ENCODE results near the gene PFAS.

Gene PFAS

GRCh38 chr17:8294814-8295316, 45.8 kb downstream of the PFAS start:
- Histone ChIP-seq H3K27ac (peak overlapping the region; percentile 82 to 93 (median 87); a peak in 21 of 22 replicates), H4K20me1 (no peaks in the 10 kb centered on the region), H3K36me3 (peaks cover 0 to 15% (median 0%) of the 10 kb centered on the region in 11 experiments; a peak in 2 of 22 replicates), H3K9me3 (replicated peaks in 1 of 11) (no peaks in the 10 kb centered on the region), H3K27me3 (no peaks in the 10 kb centered on the region), H3K9ac (peak overlapping the region; percentile 79 to 91 (median 86)), H3K4me1 (peaks cover 26 to 43% (median 34%) of the 10 kb centered on the region in 10 experiments), H3K4me2 (peak overlapping the region; percentile 81 to 97 (median 89)), H3K4me3 (peak overlapping the region; percentile 54 to 81 (median 68))
- no peak for TF ChIP-seq Cebpa-rat (IDR thresholded peaks at IDR 0.05)

GRCh38 chr17:8300226-8300625, 51.1 kb downstream of the PFAS start:
- TF ChIP-seq Cebpa-rat (IDR thresholded peaks at IDR 0.05) = no peak
- Histone ChIP-seq H3K4me1 (peaks cover 0 to 17% (median 7%) of the 10 kb centered on the region in 10 experiments; a peak in 11 of 20 replicates), H3K9ac (no peak overlapping the region), H3K4me2 (peak overlapping the region in 5 of 11 experiments; percentile 14 to 57 (median 35); a peak in 10 of 22 replicates), H3K9me3 (replicated peaks in 1 of 11) (no peaks in the 10 kb centered on the region), H3K4me3 (no peak overlapping the region), H3K27ac (no peak overlapping the region), H3K36me3 (no peaks in the 10 kb centered on the region), H3K27me3 (no peaks in the 10 kb centered on the region), H4K20me1 (no peaks in the 10 kb centered on the region)

GRCh38 chr17:8300627-8301242, 51.6 kb downstream of the PFAS start:
- Histone ChIP-seq H3K9me3 (replicated peaks in 1 of 11) (no peaks in the 10 kb centered on the region), H3K9ac (no peak overlapping the region), H4K20me1 (no peaks in the 10 kb centered on the region), H3K27me3 (no peaks in the 10 kb centered on the region), H3K4me3 (no peak overlapping the region), H3K27ac (no peak overlapping the region), H3K4me1 (peaks cover 0 to 17% (median 7%) of the 10 kb centered on the region in 10 experiments; a peak in 11 of 20 replicates), H3K36me3 (no peaks in the 10 kb centered on the region), H3K4me2 (peak overlapping the region in 5 of 11 experiments; percentile 14 to 57 (median 35); a peak in 10 of 22 replicates)
- TF ChIP-seq Cebpa-rat (IDR thresholded peaks at IDR 0.05) = no peak

- H3K4me2 ChIP-seq = peak overlapping the region in 9 of 11 experiments; percentile 10 to 62 (median 41); a peak in 18 of 22 replicates
- no peak overlapping the region for H3K9ac ChIP-seq
- TF ChIP-seq Cebpa-rat (IDR thresholded peaks at IDR 0.05) = no peak
- no peaks in the 10 kb centered on the region for H3K27me3 ChIP-seq
- no peaks in the 10 kb centered on the region for H3K9me3 ChIP-seq (replicated peaks in 1 of 11)
- H3K36me3 ChIP-seq = no peaks in the 10 kb centered on the region
- H3K27ac ChIP-seq = no peak overlapping the region
- H4K20me1 ChIP-seq = no peaks in the 10 kb centered on the region
- H3K4me1 ChIP-seq = peaks cover 0 to 16% (median 13%) of the 10 kb centered on the region in 10 experiments; a peak in 16 of 20 replicates
- H3K4me3 ChIP-seq = no peak overlapping the region
Observed at GRCh38 chr17:8310601-8311123, 61.6 kb downstream of the PFAS start.

- Histone ChIP-seq H4K20me1 (0 out of 22 replicates have a peak, but pooled peaks cover 0 to 3% (median 0%) of the 10 kb centered on the region in 11 experiments), H3K27ac (no peak overlapping the region), H3K9ac (no peak overlapping the region), H3K36me3 (no peaks in the 10 kb centered on the region), H3K9me3 (replicated peaks in 1 of 11) (no peaks in the 10 kb centered on the region), H3K27me3 (no peaks in the 10 kb centered on the region), H3K4me2 (peak overlapping the region in 8 of 11 experiments; percentile 10 to 62 (median 37); a peak in 7 of 22 replicates), H3K4me1 (peaks cover 0 to 22% (median 15%) of the 10 kb centered on the region in 10 experiments; a peak in 16 of 20 replicates), H3K4me3 (no peak overlapping the region)
- TF ChIP-seq Cebpa-rat (IDR thresholded peaks at IDR 0.05) = no peak
Observed at GRCh38 chr17:8311131-8311790, 62.2 kb downstream of the PFAS start.

- TF ChIP-seq Cebpa-rat (IDR thresholded peaks at IDR 0.05) = no peak
- Histone ChIP-seq H3K27ac (no peak overlapping the region), H3K9me3 (replicated peaks in 1 of 11) (no peaks in the 10 kb centered on the region), H3K27me3 (no peaks in the 10 kb centered on the region; a peak in 1 of 22 replicates), H3K4me1 (peaks cover 0 to 22% (median 15%) of the 10 kb centered on the region in 10 experiments; a peak in 16 of 20 replicates), H3K9ac (no peak overlapping the region), H3K4me2 (no peak overlapping the region), H3K36me3 (no peaks in the 10 kb centered on the region), H4K20me1 (0 out of 22 replicates have a peak, but pooled peaks cover 0 to 3% (median 0%) of the 10 kb centered on the region in 11 experiments), H3K4me3 (no peak overlapping the region)
Observed at GRCh38 chr17:8312251-8312650, 63.2 kb downstream of the PFAS start.

- Histone ChIP-seq H3K4me1 (peaks cover 0 to 22% (median 15%) of the 10 kb centered on the region in 10 experiments; a peak in 16 of 20 replicates), H3K4me2 (no peak overlapping the region), H3K9me3 (replicated peaks in 1 of 11) (no peaks in the 10 kb centered on the region), H3K36me3 (no peaks in the 10 kb centered on the region), H3K4me3 (no peak overlapping the region), H3K27me3 (no peaks in the 10 kb centered on the region; a peak in 1 of 22 replicates), H4K20me1 (0 out of 22 replicates have a peak, but pooled peaks cover 0 to 3% (median 0%) of the 10 kb centered on the region in 11 experiments), H3K27ac (no peak overlapping the region), H3K9ac (no peak overlapping the region)
- no peak for TF ChIP-seq Cebpa-rat (IDR thresholded peaks at IDR 0.05)
Observed at GRCh38 chr17:8312726-8313600, 63.9 kb downstream of the PFAS start.

All from BLaER1 treated with 17β-estradiol and CSF1 and Interleukin-3, amounts not matched to agents 10 nM and 100 nM (cell line).